ENCODE measurements around the gene ELL3. TPM values are rescaled to one million over a fixed set of nuclear protein-coding genes. Genes with fewer than 3 reads are reported as not detected.
"Not testable (repeated sequence)": the region's sequence is repeated elsewhere in the genome, so short reads cannot be mapped to it uniquely, and the experiment has no call there.

Gene ELL3
- total RNA-seq, 1 donor from 2014 or later: 3.8 TPM

GRCh38 chr15:43749690-43750345 is 26.9 kb downstream of the ELL3 start:
- Histone ChIP-seq H3K4me3 (ENCODE audit: insufficient read depth, low read depth, low read length) (no peak overlapping the region), H3K9me3 (ENCODE audit: insufficient read depth, low read depth, low read length) (no peaks in the 10 kb centered on the region), H3K36me3 (ENCODE audit: insufficient read depth, low read length) (peaks cover 24% of the 10 kb centered on the region), H3K79me2 (ENCODE audit: insufficient read depth, low read length) (peaks cover 87% of the 10 kb centered on the region), H3K27me3 (ENCODE audit: insufficient read depth, low read length) (no peaks in the 10 kb centered on the region), H3K4me1 (ENCODE audit: insufficient read depth, low read length) (peaks cover 16% of the 10 kb centered on the region), H2AFZ (ENCODE audit: low read depth, low read length) (no peak overlapping the region), H3K27ac (ENCODE audit: low read depth, low read length) (no peak overlapping the region), H3K9ac (ENCODE audit: low read length) (peak overlapping the region; percentile 14), H3K4me2 (ENCODE audit: low read length) (peak overlapping the region; percentile 67), H4K20me1 (ENCODE audit: insufficient read depth, low read length) (peaks cover 79% of the 10 kb centered on the region)
- FAIRE-seq: no peak
- Mint-ChIP-seq H3K4me3 (ENCODE audit: unreplicated experiment) (no peak overlapping the region), H3K9me3 (ENCODE audit: unreplicated experiment) (no peaks in the 10 kb centered on the region), H3K27me3 (ENCODE audit: low read depth, unreplicated experiment) (no peaks in the 10 kb centered on the region), H3K27ac (ENCODE audit: unreplicated experiment) (no peak overlapping the region), H3K36me3 (ENCODE audit: low read depth, unreplicated experiment) (peaks cover 2% of the 10 kb centered on the region), H3K4me1 (ENCODE audit: low read depth, unreplicated experiment) (peaks cover 14% of the 10 kb centered on the region)
- TF ChIP-seq EZH2 (IDR thresholded peaks at IDR 0.05; ENCODE audit: insufficient read depth, low read length) (no peak), CTCF (IDR thresholded peaks at IDR 0.05; ENCODE audit: insufficient read depth, low read depth, low read length) (no peak)
- DNase-seq (ENCODE audit: low read depth): peak; percentile 5

GRCh38 chr15:43748376-43748775 is 28.4 kb downstream of the ELL3 start:
- H4K20me1 ChIP-seq (ENCODE audit: insufficient read depth, low read length): peaks cover 64% of the 10 kb centered on the region
- FAIRE-seq (no peak), DNase-seq (ENCODE audit: low read depth) (no peak)
- Mint-ChIP-seq H3K4me3 (ENCODE audit: unreplicated experiment) (peak overlapping the region; percentile 97), H3K9me3 (ENCODE audit: unreplicated experiment) (no peaks in the 10 kb centered on the region), H3K4me1 (ENCODE audit: low read depth, unreplicated experiment) (peaks cover 14% of the 10 kb centered on the region), H3K36me3 (ENCODE audit: low read depth, unreplicated experiment) (peaks cover 2% of the 10 kb centered on the region), H3K27me3 (ENCODE audit: low read depth, unreplicated experiment) (no peaks in the 10 kb centered on the region), H3K27ac (ENCODE audit: unreplicated experiment) (no peak overlapping the region)
- H3K9ac ChIP-seq (ENCODE audit: low read length): peak overlapping the region; percentile 71
- H3K27me3 ChIP-seq (ENCODE audit: insufficient read depth, low read length): no peaks in the 10 kb centered on the region
- peak overlapping the region; percentile 70 for H3K4me3 ChIP-seq (ENCODE audit: insufficient read depth, low read depth, low read length)
- peak overlapping the region; percentile 86 for H3K4me2 ChIP-seq (ENCODE audit: low read length)
- no peak overlapping the region for H2AFZ ChIP-seq (ENCODE audit: low read depth, low read length)
- TF ChIP-seq CTCF (IDR thresholded peaks at IDR 0.05; ENCODE audit: insufficient read depth, low read depth, low read length): no peak
- TF ChIP-seq EZH2 (IDR thresholded peaks at IDR 0.05; ENCODE audit: insufficient read depth, low read length): no peak
- no peak overlapping the region for H3K27ac ChIP-seq (ENCODE audit: low read depth, low read length)
- peaks cover 19% of the 10 kb centered on the region for H3K36me3 ChIP-seq (ENCODE audit: insufficient read depth, low read length)
- H3K79me2 ChIP-seq (ENCODE audit: insufficient read depth, low read length): peaks cover 73% of the 10 kb centered on the region
- H3K9me3 ChIP-seq (ENCODE audit: insufficient read depth, low read depth, low read length): no peaks in the 10 kb centered on the region
- H3K4me1 ChIP-seq (ENCODE audit: insufficient read depth, low read length): peaks cover 16% of the 10 kb centered on the region

- peak overlapping the region; percentile 94 for H3K27ac ChIP-seq (ENCODE audit: low read depth, low read length)
- H3K4me3 ChIP-seq (ENCODE audit: insufficient read depth, low read depth, low read length): peak overlapping the region; percentile 70
- H4K20me1 ChIP-seq (ENCODE audit: insufficient read depth, low read length): peaks cover 50% of the 10 kb centered on the region
- peaks cover 58% of the 10 kb centered on the region for H3K79me2 ChIP-seq (ENCODE audit: insufficient read depth, low read length)
- H3K4me1 ChIP-seq (ENCODE audit: insufficient read depth, low read length): peaks cover 16% of the 10 kb centered on the region
- not testable (repeated sequence) for H3K27me3 ChIP-seq (ENCODE audit: insufficient read depth, low read length); H3K27me3 Mint-ChIP-seq (ENCODE audit: low read depth, unreplicated experiment); FAIRE-seq; H3K36me3 ChIP-seq (ENCODE audit: insufficient read depth, low read length); H3K9me3 ChIP-seq (ENCODE audit: insufficient read depth, low read depth, low read length); H3K9me3 Mint-ChIP-seq (ENCODE audit: unreplicated experiment); H3K36me3 Mint-ChIP-seq (ENCODE audit: low read depth, unreplicated experiment); H3K4me1 Mint-ChIP-seq (ENCODE audit: low read depth, unreplicated experiment)
- peak overlapping the region; percentile 97 for H3K4me3 Mint-ChIP-seq (ENCODE audit: unreplicated experiment)
- peak overlapping the region; percentile 98 for H3K27ac Mint-ChIP-seq (ENCODE audit: unreplicated experiment)
- H2AFZ ChIP-seq (ENCODE audit: low read depth, low read length): peak overlapping the region; percentile 56
- H3K9ac ChIP-seq (ENCODE audit: low read length): peak overlapping the region; percentile 98
- peak overlapping the region; percentile 86 for H3K4me2 ChIP-seq (ENCODE audit: low read length)
- DNase-seq (ENCODE audit: low read depth): peak; percentile 36
Measured at GRCh38 chr15:43746903-43747309, 29.9 kb downstream of the ELL3 start.

- not testable (repeated sequence) for H3K4me1 Mint-ChIP-seq (ENCODE audit: low read depth, unreplicated experiment); H3K36me3 ChIP-seq (ENCODE audit: insufficient read depth, low read length); H3K27me3 Mint-ChIP-seq (ENCODE audit: low read depth, unreplicated experiment); H3K27me3 ChIP-seq (ENCODE audit: insufficient read depth, low read length); FAIRE-seq; H3K9me3 ChIP-seq (ENCODE audit: insufficient read depth, low read depth, low read length); H3K36me3 Mint-ChIP-seq (ENCODE audit: low read depth, unreplicated experiment); H3K9me3 Mint-ChIP-seq (ENCODE audit: unreplicated experiment)
- H4K20me1 ChIP-seq (ENCODE audit: insufficient read depth, low read length): peaks cover 44% of the 10 kb centered on the region
- H3K79me2 ChIP-seq (ENCODE audit: insufficient read depth, low read length): peaks cover 53% of the 10 kb centered on the region
- peak within 1 kb of the TSS; percentile 86 for H3K4me2 ChIP-seq (ENCODE audit: low read length)
- peak within 1 kb of the TSS; percentile 80 for H2AFZ ChIP-seq (ENCODE audit: low read depth, low read length)
- peaks cover 16% of the 10 kb centered on the region for H3K4me1 ChIP-seq (ENCODE audit: insufficient read depth, low read length)
- peak within 1 kb of the TSS; percentile 98 for H3K9ac ChIP-seq (ENCODE audit: low read length)
- Mint-ChIP-seq H3K27ac (ENCODE audit: unreplicated experiment) (peak within 1 kb of the TSS; percentile 98), H3K4me3 (ENCODE audit: unreplicated experiment) (peak within 1 kb of the TSS; percentile 97)
- DNase-seq (ENCODE audit: low read depth): peak; percentile 80
- H3K27ac ChIP-seq (ENCODE audit: low read depth, low read length): peak within 1 kb of the TSS; percentile 94
- H3K4me3 ChIP-seq (ENCODE audit: insufficient read depth, low read depth, low read length): peak within 1 kb of the TSS; percentile 70
Measured at GRCh38 chr15:43746245-43746902, 30.4 kb downstream of the ELL3 start, which contains the start of gene PDIA3. PDIA3 (plus strand) TSS chr15:43746438; CDS start chr15:43746540, 102 bp downstream.

Measured in astrocyte (in vitro differentiated cells and primary cell).